ENCODE measurements around the gene JUNB.

The JUNB gene

GRCh38 chr19:12769689-12770088 is 21.6 kb upstream of the JUNB start:
- TF ChIP-seq POLR2A (IDR thresholded peaks at IDR 0.05; ENCODE audit: extremely low read depth, insufficient read length) (no peak), MYC (IDR thresholded peaks at IDR 0.05; ENCODE audit: low read depth, low read length) (no peak)
- TF ChIP-seq, protein P1, sequence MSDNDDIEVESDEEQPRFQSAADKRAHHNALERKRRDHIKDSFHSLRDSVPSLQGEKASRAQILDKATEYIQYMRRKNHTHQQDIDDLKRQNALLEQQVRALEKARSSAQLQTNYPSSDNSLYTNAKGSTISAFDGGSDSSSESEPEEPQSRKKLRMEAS (IDR thresholded peaks at IDR 0.05; ENCODE audit: low read depth, low read length): no peak
- TF ChIP-seq, protein P2, sequence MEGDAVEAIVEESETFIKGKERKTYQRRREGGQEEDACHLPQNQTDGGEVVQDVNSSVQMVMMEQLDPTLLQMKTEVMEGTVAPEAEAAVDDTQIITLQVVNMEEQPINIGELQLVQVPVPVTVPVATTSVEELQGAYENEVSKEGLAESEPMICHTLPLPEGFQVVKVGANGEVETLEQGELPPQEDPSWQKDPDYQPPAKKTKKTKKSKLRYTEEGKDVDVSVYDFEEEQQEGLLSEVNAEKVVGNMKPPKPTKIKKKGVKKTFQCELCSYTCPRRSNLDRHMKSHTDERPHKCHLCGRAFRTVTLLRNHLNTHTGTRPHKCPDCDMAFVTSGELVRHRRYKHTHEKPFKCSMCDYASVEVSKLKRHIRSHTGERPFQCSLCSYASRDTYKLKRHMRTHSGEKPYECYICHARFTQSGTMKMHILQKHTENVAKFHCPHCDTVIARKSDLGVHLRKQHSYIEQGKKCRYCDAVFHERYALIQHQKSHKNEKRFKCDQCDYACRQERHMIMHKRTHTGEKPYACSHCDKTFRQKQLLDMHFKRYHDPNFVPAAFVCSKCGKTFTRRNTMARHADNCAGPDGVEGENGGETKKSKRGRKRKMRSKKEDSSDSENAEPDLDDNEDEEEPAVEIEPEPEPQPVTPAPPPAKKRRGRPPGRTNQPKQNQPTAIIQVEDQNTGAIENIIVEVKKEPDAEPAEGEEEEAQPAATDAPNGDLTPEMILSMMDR (IDR thresholded peaks at IDR 0.05; ENCODE audit: low read depth, low read length): no peak
- no peak overlapping the region for H3K4me3 ChIP-seq (ENCODE audit: low read depth, low read length)
- DNase-seq (ENCODE audit: low read depth): no peak

DNA sequence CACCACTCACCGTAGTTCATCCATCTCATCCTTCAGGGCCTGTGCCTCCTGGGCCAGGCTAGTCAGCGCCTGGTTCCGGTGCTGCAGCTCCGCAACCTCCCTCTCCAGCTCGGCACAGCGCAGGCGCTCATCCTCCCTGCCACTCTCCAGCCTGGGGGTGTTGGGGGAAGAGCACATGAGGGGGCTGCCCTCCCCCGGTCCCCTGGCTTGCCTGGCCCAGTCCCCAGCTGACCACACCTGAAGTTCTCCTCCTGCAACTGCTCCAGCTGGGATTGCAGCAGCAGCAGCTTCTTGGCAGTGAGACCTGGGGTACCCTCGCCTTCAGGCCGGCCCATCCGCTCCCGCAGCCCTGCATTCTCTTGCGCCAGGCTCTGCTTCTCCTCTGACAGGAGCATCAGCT is 20.4 kb upstream of the JUNB start:
- no peak overlapping the region for H3K4me3 ChIP-seq (ENCODE audit: low read depth, low read length)
- TF ChIP-seq, protein P2 (IDR thresholded peaks at IDR 0.05; ENCODE audit: low read depth, low read length): no peak
- TF ChIP-seq, protein P1 (IDR thresholded peaks at IDR 0.05; ENCODE audit: low read depth, low read length): no peak
- TF ChIP-seq MYC (IDR thresholded peaks at IDR 0.05; ENCODE audit: low read depth, low read length) (no peak), POLR2A (IDR thresholded peaks at IDR 0.05; ENCODE audit: extremely low read depth, insufficient read length) (no peak)
- no peak for DNase-seq (ENCODE audit: low read depth)

DNA sequence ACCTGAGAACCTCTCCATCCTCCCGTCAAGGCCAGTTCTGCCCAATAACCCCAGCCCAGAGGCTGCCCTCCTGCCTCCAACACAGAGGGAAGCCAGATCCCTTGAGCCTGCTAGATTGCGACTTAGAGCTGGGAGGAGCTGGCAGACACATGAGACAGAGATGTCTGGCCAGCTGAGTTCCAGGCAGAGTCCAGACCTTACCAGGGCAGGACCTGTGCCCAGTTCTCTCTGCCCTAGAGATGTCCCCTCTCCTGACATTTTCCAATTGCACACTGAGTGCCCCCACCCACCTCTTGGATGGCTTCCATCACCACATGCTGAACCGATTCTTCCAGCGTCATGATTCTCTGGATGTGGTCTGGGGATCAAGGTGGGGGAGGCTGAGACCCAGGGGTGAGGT is 19.0 kb upstream of the JUNB start:
- no peak overlapping the region for H3K4me3 ChIP-seq (ENCODE audit: low read depth, low read length)
- TF ChIP-seq, protein P1 (IDR thresholded peaks at IDR 0.05; ENCODE audit: low read depth, low read length): no peak
- no peak for TF ChIP-seq POLR2A (IDR thresholded peaks at IDR 0.05; ENCODE audit: extremely low read depth, insufficient read length)
- no peak for TF ChIP-seq MYC (IDR thresholded peaks at IDR 0.05; ENCODE audit: low read depth, low read length)
- TF ChIP-seq, protein P2 (IDR thresholded peaks at IDR 0.05; ENCODE audit: low read depth, low read length): no peak
- no peak for DNase-seq (ENCODE audit: low read depth)

- peak; percentile 49 for DNase-seq (ENCODE audit: low read depth)
- no peak overlapping the region for H3K4me3 ChIP-seq (ENCODE audit: low read depth, low read length)
- TF ChIP-seq, protein P1 (IDR thresholded peaks at IDR 0.05; ENCODE audit: low read depth, low read length): no peak
- no peak for TF ChIP-seq POLR2A (IDR thresholded peaks at IDR 0.05; ENCODE audit: extremely low read depth, insufficient read length)
- TF ChIP-seq, protein P2 (IDR thresholded peaks at IDR 0.05; ENCODE audit: low read depth, low read length): peak; percentile 21
- no peak for TF ChIP-seq MYC (IDR thresholded peaks at IDR 0.05; ENCODE audit: low read depth, low read length)
Observed at GRCh38 chr19:12773571-12773970, 17.7 kb upstream of the JUNB start.

- TF ChIP-seq, protein P2 (IDR thresholded peaks at IDR 0.05; ENCODE audit: low read depth, low read length): no peak
- TF ChIP-seq, protein P1 (IDR thresholded peaks at IDR 0.05; ENCODE audit: low read depth, low read length): no peak
- TF ChIP-seq POLR2A (IDR thresholded peaks at IDR 0.05; ENCODE audit: extremely low read depth, insufficient read length) (no peak), MYC (IDR thresholded peaks at IDR 0.05; ENCODE audit: low read depth, low read length) (no peak)
- no peak for DNase-seq (ENCODE audit: low read depth)
- H3K4me3 ChIP-seq (ENCODE audit: low read depth, low read length): peak within 1 kb of the TSS; percentile 46
Observed at GRCh38 chr19:12774588-12775555, 16.4 kb upstream of the JUNB start, which contains the start of gene HOOK2. Gene HOOK2, minus strand, starts transcription at chr19:12775552. Its CDS starts 103 bp downstream, at chr19:12775449.
